SK-MEL-5 (cell line): Measurements from ENCODE around the gene CLECL1. TPM values are rescaled to one million over a fixed set of nuclear protein-coding genes. Genes with fewer than 3 reads are reported as not detected.
"Not testable (repeated sequence)": the region's sequence is repeated elsewhere in the genome, so short reads cannot be mapped to it uniquely, and the experiment has no call there.

ENCODE experiments used
- DNase-seq: peaks from one replicate; pipeline ENCODE4 v3.0.0-alpha.2; 2016; ENCODE audit warnings: low read depth, low spot score
- in situ Hi-C: cut with HindIII; loops from 2 replicates; pipeline ENCODE4 v1.10.0; 2016; ENCODE audit warnings: low sequenced_read_pairs, high pct_unique_total_duplicates, low pct_unique_long_range_greater_than_20kb
- total RNA-seq: library from RNA; depleted of rRNA; stranded (reverse); fragments of >200 nt; shearing (Covaris generic); gene quantifications from 2 replicates; pipeline ENCODE4 v1.2.3, GENCODE V29; 2014

Gene CLECL1
- total RNA-seq, 1 experiment from 2014 or later, result not detected

- no peak for DNase-seq
- in situ Hi-C loops, result no loop called here
Observed at GRCh38 chr12:9706086-9706685, 26.7 kb downstream of the CLECL1 start.

GRCh38 chr12:9704561-9704960 lies 28.3 kb downstream of the CLECL1 start:
- in situ Hi-C loops, DNase-seq: not testable (repeated sequence)

GRCh38 chr12:9702255-9702654 lies 30.6 kb downstream of the CLECL1 start:
- no peak for DNase-seq
- in situ Hi-C loops, result no loop called here

GRCh38 chr12:9701380-9702154 lies 31.3 kb downstream of the CLECL1 start:
- in situ Hi-C loops, result no loop called here
- DNase-seq, result no peak

GRCh38 chr12:9700606-9700956 lies 32.3 kb downstream of the CLECL1 start:
- DNase-seq, result no peak
- in situ Hi-C loops, result no loop called here

- in situ Hi-C loops, result no loop called here
- DNase-seq, result no peak
Observed at GRCh38 chr12:9699898-9700605, 32.8 kb downstream of the CLECL1 start.

- in situ Hi-C loops, result no loop called here
- DNase-seq, result no peak
Observed at GRCh38 chr12:9699269-9699897, 33.5 kb downstream of the CLECL1 start.

- no peak for DNase-seq
- in situ Hi-C loops, result no loop called here
Observed at GRCh38 chr12:9698681-9699080, 34.2 kb downstream of the CLECL1 start.

- no peak for DNase-seq
- in situ Hi-C loops, result no loop called here
Observed at GRCh38 chr12:9697619-9698018, 35.3 kb downstream of the CLECL1 start.

- in situ Hi-C loops, DNase-seq: not testable (repeated sequence)
Observed at GRCh38 chr12:9695661-9696060, 37.2 kb downstream of the CLECL1 start.

- peak; percentile 24 for DNase-seq
- in situ Hi-C loops, result not testable (repeated sequence)
Observed at GRCh38 chr12:9695150-9695549, 37.7 kb downstream of the CLECL1 start.

- in situ Hi-C loops, result no loop called here
- DNase-seq, result no peak
Observed at GRCh38 chr12:9694241-9694640, 38.7 kb downstream of the CLECL1 start.

- no peak for DNase-seq
- in situ Hi-C loops, result no loop called here
Observed at GRCh38 chr12:9692909-9693308, 40.0 kb downstream of the CLECL1 start.

- no peak for DNase-seq
- in situ Hi-C loops, result no loop called here
Observed at GRCh38 chr12:9687228-9687627, 45.7 kb downstream of the CLECL1 start.

GRCh38 chr12:9685915-9686314 lies 47.0 kb downstream of the CLECL1 start:
- no peak for DNase-seq
- in situ Hi-C loops, result no loop called here

- in situ Hi-C loops, DNase-seq: not testable (repeated sequence)
Observed at GRCh38 chr12:9685366-9685765, 47.5 kb downstream of the CLECL1 start.

- in situ Hi-C loops, DNase-seq: not testable (repeated sequence)
Observed at GRCh38 chr12:9682949-9683348, 49.9 kb downstream of the CLECL1 start.

GRCh38 chr12:9682508-9682907 lies 50.4 kb downstream of the CLECL1 start:
- DNase-seq, in situ Hi-C loops: not testable (repeated sequence)
